HG02981 (cell line): ENCODE data around the gene GRAMD2A.
"Not testable (repeated sequence)": the region's sequence is repeated elsewhere in the genome, so short reads cannot be mapped to it uniquely, and the experiment has no call there.

Source experiments
- ATAC-seq: cut with Tn5 transposase; IDR thresholded peaks from one replicate; pipeline ENCODE4 v1.9.1; 2021; ENCODE audit warnings: mild to moderate bottlenecking, moderate library complexity; ENCODE audit not compliant: unreplicated experiment

The GRAMD2A gene

DNA sequence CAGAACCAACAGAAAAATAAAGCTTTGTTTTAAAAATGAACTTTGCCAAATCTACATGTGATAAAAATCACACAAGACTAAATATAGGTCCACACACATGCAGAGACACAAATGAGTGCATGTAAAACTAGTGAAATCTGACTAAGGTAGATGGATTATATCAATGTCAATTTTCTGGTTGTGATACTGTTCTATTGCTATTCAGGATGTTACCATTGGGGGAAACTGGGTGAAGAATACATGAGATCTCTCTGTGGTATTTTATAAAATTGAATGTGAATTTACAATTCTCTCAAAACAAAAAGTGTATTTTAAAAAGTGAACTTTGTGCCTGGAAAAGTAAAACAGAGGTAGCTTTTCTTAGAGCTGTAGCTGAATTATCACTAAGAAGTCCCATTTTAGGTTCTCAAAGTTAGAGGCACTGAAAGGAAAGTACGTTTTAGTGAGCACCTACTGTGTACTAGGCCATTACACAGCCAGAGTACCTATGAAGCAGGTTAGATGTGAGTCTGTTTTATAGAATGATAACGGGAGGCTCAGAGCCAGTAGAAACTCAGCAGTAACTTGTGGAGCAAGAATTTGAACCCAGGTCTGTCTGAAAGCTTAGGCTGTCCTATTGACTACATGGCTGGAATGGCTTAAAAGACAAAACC lies 8.2 kb downstream of the GRAMD2A start:
- ATAC-seq = no peak

DNA sequence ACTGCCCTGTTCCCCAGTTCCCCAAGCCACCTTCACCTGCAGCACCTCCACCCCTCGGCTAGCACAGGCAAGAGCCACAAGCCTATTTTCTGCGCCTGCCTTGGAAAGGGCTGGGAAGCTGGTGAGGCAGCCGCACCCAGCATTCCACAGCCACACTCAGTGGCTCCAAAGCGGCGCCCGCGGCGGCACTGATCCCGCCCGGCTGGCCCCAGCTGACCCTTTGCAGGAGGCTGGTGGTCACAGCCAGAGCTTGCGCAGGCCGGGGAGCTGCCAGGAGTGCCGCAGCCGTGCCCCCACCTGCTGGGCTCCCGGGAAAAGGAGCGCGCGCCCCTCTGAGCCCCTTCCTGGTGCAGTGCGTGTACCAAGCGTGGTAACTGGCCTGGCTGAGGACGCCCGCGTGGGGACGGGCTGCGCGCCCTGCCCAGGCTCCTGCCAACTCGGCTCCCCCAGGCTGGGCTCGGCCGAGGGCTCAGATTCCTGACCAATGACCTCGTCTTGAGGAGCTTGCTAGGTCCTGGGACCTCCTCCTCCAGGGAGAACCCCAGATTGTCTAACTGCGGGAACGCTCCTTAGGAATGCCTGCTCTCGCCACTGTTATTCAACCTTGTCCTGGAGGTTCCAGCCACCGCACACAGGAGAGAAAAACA lies 13.3 kb downstream of the GRAMD2A start:
- ATAC-seq = no peak

DNA sequence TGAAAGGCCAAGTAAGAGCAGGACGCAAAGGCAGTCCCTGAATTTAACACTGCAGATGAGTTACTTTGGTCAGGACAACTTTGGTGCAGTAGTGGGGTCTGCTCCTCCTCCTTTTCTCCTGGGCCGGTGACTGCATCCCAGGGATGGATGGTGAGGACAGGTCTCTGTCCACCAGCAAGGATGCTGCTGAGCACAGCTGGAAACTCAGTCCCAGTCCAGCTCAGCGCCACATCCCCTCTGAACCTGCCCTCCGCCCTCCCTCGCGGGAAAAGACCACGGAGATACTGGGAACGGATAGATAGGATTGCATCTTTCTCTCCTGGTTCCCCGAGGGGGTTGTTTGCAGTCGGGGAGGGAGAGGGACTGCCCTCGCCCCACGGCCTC lies 13.8 kb downstream of the GRAMD2A start:
- no peak for ATAC-seq

DNA sequence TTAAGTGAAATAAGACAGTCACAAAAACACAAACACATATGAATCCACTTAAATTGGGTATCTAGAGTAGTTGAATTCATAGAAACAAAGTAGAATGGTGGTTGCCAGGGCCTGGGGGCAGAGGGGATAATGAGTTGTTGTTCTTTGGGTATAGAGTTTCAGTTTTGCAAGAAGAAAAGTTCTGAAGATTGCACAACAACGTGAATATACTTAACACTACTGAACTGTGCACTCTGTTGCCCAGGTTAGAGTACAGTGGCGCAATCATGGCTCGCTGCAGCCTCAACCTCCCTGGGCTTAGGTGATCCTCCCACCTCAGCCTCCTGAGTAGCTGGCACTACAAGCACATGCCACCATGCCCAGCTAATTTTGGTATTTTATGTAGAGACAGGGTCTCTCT lies 14.9 kb downstream of the GRAMD2A start:
- ATAC-seq = no peak

DNA sequence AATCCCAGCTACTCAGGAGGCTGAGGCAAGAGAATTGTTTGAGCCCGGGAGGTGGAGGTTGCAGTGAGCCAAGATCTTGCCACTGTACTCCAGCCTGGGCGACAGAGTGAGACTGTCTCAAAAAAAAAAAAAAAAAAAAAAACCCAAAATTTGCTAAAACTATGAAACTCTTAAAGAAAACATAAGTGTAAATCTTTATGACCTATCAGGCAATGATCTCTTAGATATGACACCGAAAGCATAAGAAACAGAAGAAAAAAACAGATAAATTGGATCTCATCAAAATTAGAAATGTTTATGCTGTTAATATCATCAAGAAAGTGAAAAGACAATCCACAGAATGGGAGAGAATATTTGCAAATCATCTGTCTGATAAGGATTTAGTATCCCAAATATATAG lies 15.3 kb downstream of the GRAMD2A start:
- no peak for ATAC-seq

DNA sequence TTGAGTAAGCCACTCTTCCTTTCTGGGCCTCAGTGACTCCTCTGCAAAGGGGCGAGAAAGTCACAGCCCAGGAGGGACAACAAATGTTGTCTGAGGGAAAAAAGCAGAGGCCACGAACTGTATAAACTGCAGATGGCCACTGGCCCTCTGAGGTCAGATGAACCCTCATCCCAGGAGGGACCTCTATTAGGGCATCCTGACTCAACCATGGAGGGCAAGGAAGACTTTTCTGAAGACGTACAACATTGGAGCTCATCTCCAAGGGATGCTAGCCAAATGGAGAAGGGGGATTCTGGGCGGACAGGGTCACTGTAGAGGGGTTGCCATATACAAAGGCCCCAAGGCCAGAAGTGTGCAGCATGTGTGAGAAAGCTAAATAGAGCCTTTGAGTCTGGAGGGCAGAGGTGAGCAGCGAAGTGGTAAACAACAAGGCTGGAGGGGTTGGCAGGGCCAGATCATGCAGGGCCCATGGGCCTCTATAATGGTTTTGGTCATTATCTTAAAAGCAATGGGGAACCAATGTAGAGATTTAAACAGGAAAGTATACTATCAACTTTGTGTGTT lies 16.7 kb downstream of the GRAMD2A start:
- no peak for ATAC-seq

DNA sequence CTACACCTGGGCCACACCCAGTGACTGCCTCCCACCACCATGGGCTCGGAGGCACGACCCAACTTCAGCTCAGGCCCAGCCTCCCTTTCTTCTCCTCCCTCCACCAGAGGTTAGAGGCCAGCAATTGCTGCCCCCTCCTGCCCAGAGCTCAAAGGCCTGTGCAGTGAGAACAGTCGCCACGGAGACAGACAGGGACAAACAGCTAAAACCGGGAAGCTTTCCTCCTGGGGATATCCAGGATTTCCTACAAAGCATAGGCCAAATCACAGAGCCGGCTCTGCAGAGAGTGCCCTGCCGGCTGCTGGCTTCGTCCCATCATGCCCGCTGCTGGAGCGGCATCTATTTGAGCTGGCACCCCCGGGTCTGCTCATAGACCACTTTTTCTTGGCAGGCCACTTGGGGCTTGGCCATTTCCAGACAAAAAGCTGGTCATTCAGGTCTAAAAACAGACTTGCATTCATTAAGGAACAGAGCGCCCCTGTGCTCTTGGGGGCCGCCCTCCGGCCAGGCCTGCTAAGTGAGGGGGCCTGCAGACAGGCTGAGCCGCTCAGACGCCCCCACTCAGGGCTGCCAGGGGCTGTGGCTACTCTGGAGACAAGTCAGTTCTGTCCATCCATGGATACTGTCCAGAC lies 17.5 kb downstream of the GRAMD2A start:
- no peak for ATAC-seq

DNA sequence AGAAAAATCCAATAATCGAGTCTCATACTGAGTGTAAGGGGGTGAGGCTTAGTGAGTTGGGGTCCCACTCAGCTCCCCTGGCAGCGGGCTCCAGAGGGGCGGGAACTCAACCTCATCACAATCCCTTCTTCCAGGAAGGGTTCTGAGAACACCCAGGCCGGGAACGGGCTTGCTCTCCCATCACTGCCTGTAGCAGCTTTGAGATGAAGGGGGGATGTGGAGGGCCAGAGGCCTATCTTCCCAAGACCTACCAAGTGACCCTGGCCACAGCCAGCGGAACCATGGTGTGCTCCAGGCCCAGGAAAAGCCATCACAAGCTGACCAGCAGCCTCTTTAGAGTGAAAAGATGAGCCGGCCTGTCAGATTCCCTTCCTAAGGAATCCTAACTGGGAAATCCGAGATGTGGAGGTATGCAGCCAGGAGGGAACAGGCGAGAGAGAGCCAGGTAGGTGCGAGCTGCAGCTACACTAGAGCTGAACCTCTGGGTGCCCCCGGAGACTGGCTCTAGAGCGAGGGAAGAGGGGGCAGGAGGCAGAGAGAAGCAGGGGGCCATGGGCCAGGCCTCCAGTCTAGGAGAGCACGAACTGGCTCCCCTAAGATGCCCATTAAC lies 18.5 kb downstream of the GRAMD2A start:
- no peak for ATAC-seq

DNA sequence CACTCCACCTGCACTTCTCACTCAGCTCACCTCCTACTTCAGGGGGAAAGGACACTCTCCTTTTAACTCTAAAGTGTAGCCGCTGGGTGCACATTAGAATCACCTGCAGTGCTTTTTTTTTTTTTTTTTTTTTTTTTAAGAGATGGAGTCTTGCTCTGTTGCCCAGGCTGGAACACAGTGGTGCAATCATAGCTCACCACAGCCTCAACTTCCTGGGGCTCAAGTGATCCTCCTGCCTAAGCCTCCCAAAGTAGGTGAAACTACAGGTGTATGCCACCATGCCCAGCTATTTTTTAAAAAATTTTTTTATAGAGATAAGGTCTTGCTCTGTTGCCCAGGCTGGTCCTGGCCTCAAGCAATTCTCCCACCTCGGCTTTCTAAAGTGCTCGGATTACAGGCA lies 20.8 kb downstream of the GRAMD2A start:
- no peak for ATAC-seq

DNA sequence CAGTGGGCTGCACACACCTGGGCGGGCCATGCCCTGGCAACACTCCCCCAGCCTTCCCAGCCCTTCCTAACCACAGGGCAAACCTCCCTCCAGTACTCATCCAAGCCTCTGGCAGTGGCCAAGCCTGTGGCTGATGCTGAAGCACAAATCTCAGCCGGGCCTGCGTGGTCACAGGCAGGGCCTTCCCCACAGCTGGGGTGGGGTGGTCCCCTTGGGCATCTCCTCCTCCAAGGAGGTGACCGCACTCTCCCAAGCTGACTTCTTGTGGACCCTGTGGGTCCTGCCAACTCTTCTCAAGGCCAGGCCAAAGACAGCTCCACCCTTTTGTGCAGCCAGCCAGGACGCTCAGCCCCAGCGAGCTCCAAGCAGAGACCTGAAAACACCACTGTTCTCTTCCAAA lies 21.4 kb downstream of the GRAMD2A start:
- no peak for ATAC-seq

DNA sequence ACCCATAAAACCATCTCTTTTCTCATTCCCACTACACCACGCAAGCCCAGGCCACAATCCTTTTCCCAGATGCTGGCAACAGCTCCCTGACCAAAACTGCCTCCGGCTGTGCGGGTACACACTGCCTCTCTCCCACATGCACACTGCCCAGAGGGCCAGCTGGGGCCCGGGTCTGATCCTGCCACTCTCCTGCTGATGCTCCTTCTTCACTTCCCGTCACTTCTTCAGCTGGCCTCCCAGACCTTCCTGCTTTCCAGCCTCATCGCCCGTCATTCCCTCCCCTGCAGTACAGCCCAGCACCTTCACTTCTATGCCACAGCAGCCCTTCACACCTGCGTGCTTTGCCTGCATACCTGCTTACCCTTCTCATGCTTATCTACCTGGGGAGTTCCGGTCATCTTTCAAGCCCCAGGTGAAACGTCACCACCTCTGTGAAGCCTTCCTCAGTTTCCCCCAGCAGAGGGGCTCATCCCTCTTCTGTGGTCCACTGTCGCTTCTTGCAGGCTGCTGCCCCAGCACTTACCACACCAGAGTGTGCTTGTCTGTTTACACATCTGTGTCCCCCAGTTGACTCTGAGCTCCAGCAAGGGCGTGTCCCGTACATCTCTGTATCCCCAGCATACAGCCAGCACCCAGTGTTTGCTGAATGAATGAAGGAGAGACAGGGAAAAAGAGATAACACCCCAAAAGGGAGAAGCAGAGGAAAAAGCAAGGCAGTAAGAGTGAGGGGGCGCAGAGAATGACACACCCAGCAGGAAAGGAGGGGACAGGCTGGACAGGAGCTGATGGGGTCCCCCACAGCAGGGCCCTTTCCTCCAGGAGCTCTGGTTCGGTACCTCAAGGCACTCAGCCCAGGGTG lies 22.2 kb downstream of the GRAMD2A start:
- ATAC-seq = no peak

DNA sequence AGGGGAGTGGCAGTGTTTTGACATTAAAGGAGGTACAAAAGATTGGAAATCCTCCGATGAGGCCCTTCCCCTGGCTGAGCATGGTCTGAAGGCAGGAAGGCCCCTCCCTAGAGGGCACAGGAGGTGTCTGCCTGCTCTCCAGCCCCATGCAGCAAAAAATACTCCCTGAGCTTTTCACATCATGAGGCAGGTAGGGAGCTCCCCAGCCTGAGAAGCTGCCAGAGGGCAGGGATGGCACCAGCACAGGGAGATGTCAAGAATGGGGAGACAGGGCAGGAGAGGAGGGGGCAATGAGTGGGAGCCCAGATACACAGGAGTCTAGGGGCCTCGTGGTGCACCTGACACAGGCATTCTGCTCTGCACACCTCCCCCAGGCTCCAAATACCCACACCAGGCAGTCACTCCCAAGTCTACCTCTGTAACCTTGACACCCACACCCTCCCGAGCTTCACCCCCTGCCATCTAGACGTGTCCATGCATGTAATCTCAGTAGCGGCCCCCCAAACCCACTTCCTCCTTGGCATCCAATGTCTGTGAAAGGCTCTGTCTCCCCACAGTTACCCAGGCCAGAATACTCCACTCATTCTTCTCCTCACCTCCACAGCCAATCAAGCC lies 22.9 kb downstream of the GRAMD2A start:
- ATAC-seq = no peak

DNA sequence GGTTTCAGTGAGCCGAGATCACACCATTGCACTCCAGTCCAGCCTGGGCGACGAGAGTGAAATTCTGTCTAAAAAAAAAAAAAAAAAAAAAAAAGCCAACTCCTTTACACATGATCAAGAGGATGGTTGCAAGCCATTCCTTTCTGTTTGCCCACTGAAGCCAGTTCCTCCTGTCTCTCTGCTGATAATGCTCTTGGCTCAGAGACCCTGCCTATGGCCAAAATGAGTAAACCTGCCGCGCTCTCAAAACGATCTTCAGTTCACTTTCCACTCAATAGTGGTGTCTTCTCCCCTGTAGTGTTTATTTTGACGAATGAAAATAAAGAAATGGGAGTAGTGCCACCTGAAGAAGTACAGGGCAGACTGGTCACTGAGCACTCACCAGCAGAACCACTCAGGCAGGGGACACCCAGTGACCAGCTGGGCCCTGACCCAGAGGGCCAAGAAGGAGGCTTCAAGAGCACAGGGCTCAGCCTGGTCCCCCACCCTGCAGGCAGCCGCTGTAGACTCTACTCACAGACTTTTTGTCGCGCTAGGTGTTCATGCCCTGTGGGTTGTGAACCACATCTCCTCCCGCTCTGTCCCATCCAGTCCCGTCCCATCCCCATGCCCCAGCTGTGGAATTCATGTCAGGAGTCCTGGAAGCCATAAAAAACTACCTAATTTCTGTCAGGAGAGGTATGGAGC lies 23.6 kb downstream of the GRAMD2A start:
- no peak for ATAC-seq

DNA sequence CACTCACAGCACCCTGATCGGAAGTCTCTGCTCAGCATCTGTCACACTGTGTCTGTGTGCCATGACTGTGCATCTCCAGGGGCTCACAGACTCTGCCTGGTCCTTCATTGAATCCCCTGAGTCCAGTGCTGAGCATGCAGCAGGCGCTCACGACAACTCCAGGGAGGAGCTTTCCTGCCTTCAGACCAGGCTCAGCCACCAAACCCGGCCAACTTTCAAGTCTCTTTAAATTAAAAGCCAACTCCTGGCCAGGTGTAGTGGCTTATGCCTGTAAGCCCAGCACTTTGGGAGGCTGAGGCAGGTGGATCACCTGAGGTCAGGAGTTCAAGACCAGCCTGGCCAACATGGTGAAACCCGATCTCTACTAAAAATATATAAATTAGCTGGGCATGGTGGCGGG lies 24.2 kb downstream of the GRAMD2A start:
- no peak for ATAC-seq

DNA sequence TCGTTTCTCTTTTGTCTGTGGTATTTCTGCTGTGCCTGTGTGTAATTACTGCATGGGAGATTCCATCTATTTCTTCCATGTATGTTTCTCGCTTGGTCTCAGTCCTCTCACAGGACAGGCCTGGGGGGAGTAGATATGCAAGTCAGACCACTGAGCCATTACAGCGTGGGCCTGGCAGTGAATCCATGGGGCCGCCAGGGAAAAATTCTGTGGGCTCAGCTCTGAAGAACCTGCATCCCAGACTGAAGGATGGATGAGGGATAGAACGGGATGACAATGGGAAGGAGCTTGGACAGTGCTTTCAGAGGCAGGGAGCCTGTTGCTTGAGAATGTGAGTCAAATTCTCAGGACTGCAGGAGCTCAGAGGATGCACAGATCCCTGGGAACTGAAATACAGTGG lies 24.8 kb downstream of the GRAMD2A start:
- ATAC-seq = no peak

DNA sequence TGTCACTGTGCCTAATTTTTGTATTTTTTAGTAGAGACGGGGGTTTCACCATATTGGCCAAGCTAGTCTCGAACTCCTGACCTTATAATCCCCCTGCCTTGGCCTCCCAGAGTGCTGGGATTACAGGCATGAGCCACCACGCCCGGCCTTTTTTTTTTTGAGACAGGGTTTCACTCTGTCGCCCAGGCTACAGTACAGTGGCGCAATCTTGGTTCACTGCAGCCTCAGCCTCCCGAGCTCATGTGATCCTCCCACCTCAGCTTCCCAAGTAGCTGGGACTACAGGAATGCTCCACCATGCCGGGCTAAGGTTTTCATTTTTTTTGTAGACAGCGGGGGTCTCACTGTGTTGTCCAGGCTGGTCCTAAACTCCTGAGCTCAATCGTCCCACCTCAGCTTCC lies 25.6 kb downstream of the GRAMD2A start:
- not testable (repeated sequence) for ATAC-seq

DNA sequence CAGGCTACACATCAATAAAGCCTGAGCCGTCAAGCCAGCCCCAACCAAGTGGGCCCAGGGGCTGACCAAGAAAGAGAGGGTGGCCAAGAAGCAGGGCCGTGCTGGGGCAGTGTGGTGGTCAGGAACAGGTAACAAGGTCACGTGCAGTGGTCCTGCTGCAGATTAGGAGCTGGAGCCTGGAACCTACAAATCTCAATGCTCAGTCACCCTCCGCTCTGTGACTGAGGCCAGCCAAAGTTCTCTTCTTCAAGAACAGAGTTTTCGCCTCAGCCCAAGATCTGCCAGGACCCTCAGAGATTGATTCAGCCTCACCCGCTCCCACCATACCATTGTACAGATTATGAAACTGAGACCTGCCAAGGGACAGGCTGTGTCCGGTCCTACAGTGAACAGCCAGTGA lies 26.9 kb downstream of the GRAMD2A start:
- no peak for ATAC-seq

DNA sequence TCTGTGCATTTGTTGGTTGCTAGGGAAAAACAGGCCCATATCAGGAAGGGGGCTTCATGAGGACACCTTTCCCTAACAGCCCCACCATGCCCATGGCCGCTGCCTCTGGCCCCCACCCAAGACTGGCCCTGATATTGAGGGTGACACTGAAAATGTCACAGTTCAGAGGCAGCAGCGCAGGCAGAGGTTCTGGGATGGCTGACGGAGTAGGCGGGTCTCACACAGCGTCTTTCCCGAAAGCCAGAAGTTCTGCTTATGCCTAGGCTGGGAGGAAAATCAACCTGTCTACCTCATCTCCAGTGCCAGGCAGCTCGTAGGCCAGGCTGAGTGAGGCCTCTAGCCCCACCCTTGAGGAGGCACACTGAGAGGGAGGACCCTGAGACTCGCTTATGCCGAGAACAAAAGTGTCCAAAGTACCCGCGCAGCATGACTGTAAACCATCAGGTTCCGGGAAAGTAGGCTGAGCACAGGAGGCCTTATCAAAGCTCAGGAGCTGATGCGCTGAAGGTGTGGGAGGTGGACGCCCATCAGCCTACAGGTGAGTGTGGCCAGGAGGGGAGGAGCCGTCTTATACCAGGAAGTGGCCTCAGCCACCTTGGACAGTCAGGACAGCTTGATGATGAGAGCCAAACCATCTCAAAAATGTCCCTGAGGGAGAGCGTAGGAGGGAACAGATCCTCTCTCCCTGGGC lies 27.5 kb downstream of the GRAMD2A start:
- no peak for ATAC-seq

DNA sequence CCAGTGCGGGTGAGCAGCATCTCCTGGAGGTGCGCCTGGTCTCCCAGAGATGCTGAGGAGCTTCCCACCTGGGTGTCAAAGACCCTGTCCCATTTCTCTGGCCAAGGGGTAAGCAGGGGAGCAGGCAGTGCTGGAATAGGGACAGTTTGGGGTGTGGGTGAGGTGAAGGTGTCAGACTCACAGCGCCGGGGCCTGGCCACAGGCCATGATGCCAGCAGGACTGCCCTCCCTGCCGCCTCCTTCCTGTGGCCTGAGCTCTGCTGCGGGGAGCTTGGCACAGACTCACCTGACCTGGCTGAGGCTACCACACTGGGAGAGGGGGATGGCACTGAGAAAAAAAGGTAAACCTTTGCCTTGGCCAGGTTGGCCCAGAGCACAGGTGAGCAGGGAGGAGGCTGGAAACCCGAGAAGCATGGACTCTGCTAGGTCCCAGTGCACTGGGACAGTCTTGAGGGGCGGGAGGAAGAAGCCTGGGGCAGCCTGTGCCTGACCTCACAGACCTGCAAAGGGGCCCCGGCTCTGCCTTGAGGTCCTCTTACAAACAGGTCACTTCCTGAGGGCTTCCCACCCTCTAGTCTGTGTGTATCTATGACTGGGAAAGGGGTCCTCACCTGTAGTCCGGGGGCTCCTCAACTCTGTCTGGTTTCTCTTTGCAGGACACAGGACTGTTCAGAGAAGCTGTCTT lies 28.2 kb downstream of the GRAMD2A start:
- ATAC-seq = no peak
